Measurements from ENCODE around the gene FAM184B. TPM values are rescaled to one million over a fixed set of nuclear protein-coding genes. Genes with fewer than 3 reads are reported as not detected.

Gene FAM184B
- total and polyA plus RNA-seq, 4 donors = 0.05 TPM; not detected in 3

GRCh38 chr4:17654701-17655100 lies 126.7 kb downstream of the FAM184B start:
- no peak for ATAC-seq (ENCODE audit: low FRiP score)
- Histone ChIP-seq H3K4me3 (ENCODE audit: low read length in 2 of 2) (no peak overlapping the region), H3K27ac (ENCODE audit: low read depth in 1 of 2, low read length in 2 of 2) (no peak overlapping the region), H3K9me3 (ENCODE audit: control insufficient read depth, low read length) (no peaks in the 10 kb centered on the region), H3K27me3 (ENCODE audit: control insufficient read depth in 1 of 2, insufficient read depth in 2 of 2, low read length in 1 of 2) (no peaks in the 10 kb centered on the region), H3K36me3 (ENCODE audit: control insufficient read depth in 1 of 2, insufficient read depth in 2 of 2, low read length in 1 of 2) (no peaks in the 10 kb centered on the region), H3K4me1 (ENCODE audit: control insufficient read depth in 1 of 2, insufficient read depth in 2 of 2, low read length in 2 of 2) (no peaks in the 10 kb centered on the region)
- intact Hi-C loops (cut with DNase I) = no loop called here
- 79 to 85% methylated on average over 8 of the region's 8 CpGs for WGBS, 2 donors
- no peak for DNase-seq

DNA sequence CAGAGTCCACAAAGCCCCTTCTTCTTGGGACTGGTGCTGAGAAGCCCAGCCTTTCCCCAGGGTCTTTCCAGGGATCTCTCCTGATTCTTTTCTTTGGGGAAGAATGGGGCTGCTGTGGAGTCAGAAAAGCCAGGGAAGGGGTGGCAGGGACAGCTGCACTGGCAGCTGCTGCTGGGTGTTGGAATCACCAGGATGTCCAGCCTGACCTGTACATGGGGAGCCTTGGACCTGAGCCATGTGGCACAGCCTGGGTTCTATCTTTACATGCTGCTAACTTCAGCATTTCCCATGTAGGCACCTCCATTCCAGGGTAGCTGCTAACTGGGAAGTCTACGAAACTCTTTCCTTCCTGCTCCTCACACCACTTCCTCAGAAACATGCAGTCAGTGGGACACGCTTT lies 131.0 kb downstream of the FAM184B start:
- Histone ChIP-seq H3K4me3 (ENCODE audit: low read length in 2 of 2) (no peak overlapping the region), H3K27me3 (ENCODE audit: control insufficient read depth in 1 of 2, insufficient read depth in 2 of 2, low read length in 1 of 2) (no peaks in the 10 kb centered on the region), H3K4me1 (ENCODE audit: control insufficient read depth in 1 of 2, insufficient read depth in 2 of 2, low read length in 2 of 2) (no peaks in the 10 kb centered on the region), H3K27ac (ENCODE audit: low read depth in 1 of 2, low read length in 2 of 2) (no peak overlapping the region), H3K9me3 (ENCODE audit: control insufficient read depth, low read length) (no peaks in the 10 kb centered on the region), H3K36me3 (ENCODE audit: control insufficient read depth in 1 of 2, insufficient read depth in 2 of 2, low read length in 1 of 2) (no peaks in the 10 kb centered on the region)
- DNase-seq (no peak), ATAC-seq (ENCODE audit: low FRiP score) (no peak)
- 86 to 90% methylated on average over 2 of the region's 2 CpGs for WGBS, 2 donors
- intact Hi-C loops (cut with DNase I) = no loop called here

GRCh38 chr4:17647927-17648326 lies 133.5 kb downstream of the FAM184B start:
- WGBS, 2 donors = 83 to 85% methylated on average over 5 of the region's 5 CpGs
- Histone ChIP-seq H3K4me1 (ENCODE audit: control insufficient read depth in 1 of 2, insufficient read depth in 2 of 2, low read length in 2 of 2) (no peaks in the 10 kb centered on the region), H3K27me3 (ENCODE audit: control insufficient read depth in 1 of 2, insufficient read depth in 2 of 2, low read length in 1 of 2) (no peaks in the 10 kb centered on the region), H3K36me3 (ENCODE audit: control insufficient read depth in 1 of 2, insufficient read depth in 2 of 2, low read length in 1 of 2) (no peaks in the 10 kb centered on the region), H3K9me3 (ENCODE audit: control insufficient read depth, low read length) (no peaks in the 10 kb centered on the region), H3K27ac (ENCODE audit: low read depth in 1 of 2, low read length in 2 of 2) (no peak overlapping the region), H3K4me3 (ENCODE audit: low read length in 2 of 2) (no peak overlapping the region)
- ATAC-seq (ENCODE audit: low FRiP score) (no peak), DNase-seq (no peak)
- intact Hi-C loops (cut with DNase I) = no loop called here

- H3K36me3 ChIP-seq (ENCODE audit: control insufficient read depth in 1 of 2, insufficient read depth in 2 of 2, low read length in 1 of 2) = no peaks in the 10 kb centered on the region
- DNase-seq (no peak), ATAC-seq (ENCODE audit: low FRiP score) (no peak)
- WGBS, 2 donors = 85 to 92% methylated on average over 9 of the region's 9 CpGs
- no peak overlapping the region for H3K4me3 ChIP-seq (ENCODE audit: low read length in 2 of 2)
- no peaks in the 10 kb centered on the region for H3K27me3 ChIP-seq (ENCODE audit: control insufficient read depth in 1 of 2, insufficient read depth in 2 of 2, low read length in 1 of 2)
- peaks cover 2% of the 10 kb centered on the region for H3K9me3 ChIP-seq (ENCODE audit: control insufficient read depth, low read length)
- H3K4me1 ChIP-seq (ENCODE audit: control insufficient read depth in 1 of 2, insufficient read depth in 2 of 2, low read length in 2 of 2) = no peaks in the 10 kb centered on the region
- no peak overlapping the region for H3K27ac ChIP-seq (ENCODE audit: low read depth in 1 of 2, low read length in 2 of 2)
- intact Hi-C loops (cut with DNase I) = no loop called here
Measured at GRCh38 chr4:17647176-17647806, 134.1 kb downstream of the FAM184B start.

DNA sequence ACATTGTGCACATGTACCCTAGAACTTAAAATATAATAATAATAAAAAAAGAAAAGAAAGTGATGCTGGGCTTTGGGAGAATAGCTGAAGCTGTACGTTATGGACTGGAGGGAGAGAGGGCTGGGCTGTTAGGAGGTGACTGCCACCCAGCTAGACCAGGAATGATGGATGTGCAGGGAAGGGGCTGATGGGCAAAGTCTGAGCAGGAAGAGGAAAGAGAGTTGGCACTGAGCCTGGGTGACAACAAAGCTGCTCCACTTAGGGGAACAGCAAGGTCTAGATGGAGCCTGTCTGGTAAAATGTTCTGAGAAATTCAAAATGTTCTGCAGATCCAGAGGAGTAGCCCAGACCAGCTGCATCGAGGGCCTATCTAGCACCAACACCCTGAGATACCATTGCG lies 134.7 kb downstream of the FAM184B start:
- H3K36me3 ChIP-seq (ENCODE audit: control insufficient read depth in 1 of 2, insufficient read depth in 2 of 2, low read length in 1 of 2) = no peaks in the 10 kb centered on the region
- ATAC-seq (ENCODE audit: low FRiP score) (no peak), DNase-seq (no peak)
- H3K27ac ChIP-seq (ENCODE audit: low read depth in 1 of 2, low read length in 2 of 2) = no peak overlapping the region
- H3K9me3 ChIP-seq (ENCODE audit: control insufficient read depth, low read length) = peaks cover 2% of the 10 kb centered on the region
- no peaks in the 10 kb centered on the region for H3K4me1 ChIP-seq (ENCODE audit: control insufficient read depth in 1 of 2, insufficient read depth in 2 of 2, low read length in 2 of 2)
- 68 to 71% methylated on average over 3 of the region's 3 CpGs for WGBS, 2 donors
- no peaks in the 10 kb centered on the region for H3K27me3 ChIP-seq (ENCODE audit: control insufficient read depth in 1 of 2, insufficient read depth in 2 of 2, low read length in 1 of 2)
- intact Hi-C loops (cut with DNase I) = no loop called here
- H3K4me3 ChIP-seq (ENCODE audit: low read length in 2 of 2) = no peak overlapping the region

DNA sequence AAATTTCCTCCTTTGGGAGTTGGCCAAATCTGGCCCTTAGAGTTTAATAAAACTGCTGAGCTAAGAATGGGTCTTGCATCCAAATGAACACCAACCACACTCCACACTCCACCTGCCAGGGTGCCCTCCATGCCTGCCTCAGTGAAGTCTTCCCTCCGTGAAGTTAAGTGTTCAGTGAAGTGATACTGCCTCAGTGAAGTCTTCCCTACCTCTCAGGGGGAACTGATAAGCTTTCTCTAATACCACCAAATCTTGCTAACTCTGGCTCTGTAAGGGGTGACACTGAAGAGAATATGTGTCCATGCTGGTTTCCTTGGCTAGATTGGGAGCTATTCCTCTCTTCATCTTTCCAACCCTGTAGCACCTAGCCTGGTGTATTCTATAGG lies 139.0 kb downstream of the FAM184B start:
- DNase-seq (no peak), ATAC-seq (ENCODE audit: low FRiP score) (no peak)
- Histone ChIP-seq H3K4me1 (ENCODE audit: control insufficient read depth in 1 of 2, insufficient read depth in 2 of 2, low read length in 2 of 2) (no peaks in the 10 kb centered on the region), H3K9me3 (ENCODE audit: control insufficient read depth, low read length) (peaks cover 2% of the 10 kb centered on the region), H3K27ac (ENCODE audit: low read depth in 1 of 2, low read length in 2 of 2) (no peak overlapping the region), H3K27me3 (ENCODE audit: control insufficient read depth in 1 of 2, insufficient read depth in 2 of 2, low read length in 1 of 2) (no peaks in the 10 kb centered on the region), H3K4me3 (ENCODE audit: low read length in 2 of 2) (no peak overlapping the region), H3K36me3 (ENCODE audit: control insufficient read depth in 1 of 2, insufficient read depth in 2 of 2, low read length in 1 of 2) (no peaks in the 10 kb centered on the region)
- intact Hi-C loops (cut with DNase I) = no loop called here
- 85 to 87% methylated on average over 1 of the region's 1 CpG for WGBS, 2 donors

DNA sequence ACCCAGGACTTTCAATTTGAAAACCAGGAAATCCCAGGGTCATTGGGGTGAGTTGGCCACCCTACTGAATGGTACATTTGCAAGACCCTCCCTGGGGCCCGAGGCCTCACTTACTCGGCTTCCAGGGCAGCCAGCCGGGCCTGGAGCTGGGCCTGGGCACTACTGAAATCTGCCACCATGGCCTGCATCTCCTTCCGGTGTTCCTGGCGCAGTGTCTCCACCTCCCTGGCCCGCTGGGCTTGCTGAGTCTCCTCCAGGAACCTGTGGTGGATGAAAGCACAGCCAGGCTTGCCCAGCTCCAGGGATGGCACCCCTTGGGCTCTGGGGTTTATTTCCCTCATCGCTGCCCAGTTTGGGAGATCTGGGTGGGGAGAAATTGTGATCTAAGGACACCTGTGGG lies 142.3 kb downstream of the FAM184B start:
- 75 to 82% methylated on average over 7 of the region's 7 CpGs for WGBS, 2 donors
- H3K27me3 ChIP-seq (ENCODE audit: control insufficient read depth in 1 of 2, insufficient read depth in 2 of 2, low read length in 1 of 2) = no peaks in the 10 kb centered on the region
- no peak overlapping the region for H3K4me3 ChIP-seq (ENCODE audit: low read length in 2 of 2)
- peak in 1 of 2 donors; percentile 49 for DNase-seq
- H3K4me1 ChIP-seq (ENCODE audit: control insufficient read depth in 1 of 2, insufficient read depth in 2 of 2, low read length in 2 of 2) = no peaks in the 10 kb centered on the region
- H3K36me3 ChIP-seq (ENCODE audit: control insufficient read depth in 1 of 2, insufficient read depth in 2 of 2, low read length in 1 of 2) = peaks cover 0 to under 1% of the 10 kb centered on the region in 2 donors
- H3K27ac ChIP-seq (ENCODE audit: low read depth in 1 of 2, low read length in 2 of 2) = no peak overlapping the region
- intact Hi-C loops (cut with DNase I) = no loop called here
- peaks cover 2% of the 10 kb centered on the region for H3K9me3 ChIP-seq (ENCODE audit: control insufficient read depth, low read length)
- ATAC-seq (ENCODE audit: low FRiP score) = no peak

DNA sequence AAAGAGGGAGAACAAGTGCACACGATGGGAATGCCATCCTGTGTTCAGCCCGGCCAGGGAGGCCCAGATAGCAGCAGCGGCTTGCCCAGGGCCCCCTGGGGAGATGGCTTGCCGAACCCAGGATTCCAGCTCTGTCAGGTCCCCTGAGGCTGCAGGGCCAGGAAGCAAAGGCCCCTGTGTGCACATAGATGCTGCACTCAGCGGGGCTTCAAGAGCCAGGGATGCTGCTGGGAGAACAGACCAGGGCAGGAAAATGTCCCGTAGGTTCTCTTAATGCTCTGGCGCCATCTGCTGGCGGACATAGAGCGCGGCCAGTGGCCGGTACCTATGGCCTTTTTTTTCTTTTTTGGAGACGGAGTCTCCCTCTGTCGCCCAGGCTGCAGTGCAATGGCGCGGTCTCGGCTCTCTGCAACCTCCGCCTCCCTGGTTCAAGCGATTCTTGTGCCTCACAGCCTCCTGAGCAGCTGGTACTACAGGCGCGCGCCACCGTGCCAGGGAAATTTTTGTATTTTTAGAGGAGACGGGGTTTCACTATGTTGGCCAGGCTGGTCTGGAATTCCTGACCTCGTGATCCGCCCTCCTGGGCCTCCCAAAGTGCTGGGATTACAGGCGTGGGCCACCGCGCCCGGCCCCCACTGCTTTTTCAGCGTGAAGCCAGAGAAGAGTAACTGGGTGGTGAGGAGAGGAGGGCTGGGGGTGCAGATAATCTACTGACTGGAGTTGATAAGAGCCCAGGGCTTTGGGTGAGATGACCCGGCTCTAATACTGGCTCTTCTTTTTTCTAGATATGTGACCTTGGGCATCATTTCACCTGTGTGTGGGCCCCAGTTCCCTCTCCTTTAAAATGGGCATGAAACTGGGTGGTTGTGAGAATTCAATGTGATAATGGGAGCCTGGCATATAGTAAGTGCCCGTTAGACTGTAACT lies 144.5 kb downstream of the FAM184B start:
- Histone ChIP-seq H3K36me3 (ENCODE audit: control insufficient read depth in 1 of 2, insufficient read depth in 2 of 2, low read length in 1 of 2) (peaks cover 0 to 3% of the 10 kb centered on the region in 2 donors), H3K4me1 (ENCODE audit: control insufficient read depth in 1 of 2, insufficient read depth in 2 of 2, low read length in 2 of 2) (no peaks in the 10 kb centered on the region), H3K27ac (ENCODE audit: low read depth in 1 of 2, low read length in 2 of 2) (no peak overlapping the region), H3K27me3 (ENCODE audit: control insufficient read depth in 1 of 2, insufficient read depth in 2 of 2, low read length in 1 of 2) (no peaks in the 10 kb centered on the region), H3K9me3 (ENCODE audit: control insufficient read depth, low read length) (no peaks in the 10 kb centered on the region), H3K4me3 (ENCODE audit: low read length in 2 of 2) (no peak overlapping the region)
- DNase-seq (peak; percentile 83 to 93), ATAC-seq (ENCODE audit: low FRiP score) (peak; percentile 83)
- intact Hi-C loops (cut with DNase I) = loop anchor here (2.0 kb wide), 1 partner anchor 88 kb away; no protein-coding TSS in a partner anchor
- 54% methylated on average over 32 of the region's 32 CpGs for WGBS, 2 donors

DNA sequence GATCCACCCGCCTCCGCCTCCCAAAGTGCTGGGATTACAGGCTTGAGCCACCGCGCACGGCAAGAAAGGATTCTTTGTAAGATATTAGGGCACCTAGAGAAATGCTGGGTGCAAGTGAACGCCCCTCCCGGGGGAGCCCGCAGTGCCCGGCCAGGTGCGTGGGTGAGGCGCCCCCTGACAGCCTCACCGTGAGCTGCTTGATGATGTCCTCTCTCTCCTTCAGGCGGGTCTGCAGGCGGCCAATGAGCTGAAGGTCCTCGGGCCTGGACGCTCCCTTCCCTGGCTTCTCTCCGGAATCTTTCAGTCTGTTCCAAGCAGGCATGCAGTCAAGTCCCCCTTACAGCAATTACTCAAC lies 145.1 kb downstream of the FAM184B start:
- H3K27ac ChIP-seq (ENCODE audit: low read depth in 1 of 2, low read length in 2 of 2) = no peak overlapping the region
- ATAC-seq (ENCODE audit: low FRiP score) (no peak), DNase-seq (peak in 1 of 2 donors; percentile 73)
- H3K36me3 ChIP-seq (ENCODE audit: control insufficient read depth in 1 of 2, insufficient read depth in 2 of 2, low read length in 1 of 2) = peaks cover 0 to 3% of the 10 kb centered on the region in 2 donors
- H3K4me1 ChIP-seq (ENCODE audit: control insufficient read depth in 1 of 2, insufficient read depth in 2 of 2, low read length in 2 of 2) = no peaks in the 10 kb centered on the region
- H3K27me3 ChIP-seq (ENCODE audit: control insufficient read depth in 1 of 2, insufficient read depth in 2 of 2, low read length in 1 of 2) = no peaks in the 10 kb centered on the region
- intact Hi-C loops (cut with DNase I) = loop anchor here (2.0 kb wide), 1 partner anchor 88 kb away; no protein-coding TSS in a partner anchor
- WGBS, 2 donors = 87 to 88% methylated on average over 17 of the region's 17 CpGs
- H3K9me3 ChIP-seq (ENCODE audit: control insufficient read depth, low read length) = no peaks in the 10 kb centered on the region
- H3K4me3 ChIP-seq (ENCODE audit: low read length in 2 of 2) = no peak overlapping the region
